HCT116 (cell line): Measurements from ENCODE around the gene SLC6A8. TPM values are rescaled to one million over a fixed set of nuclear protein-coding genes. Genes with fewer than 3 reads are reported as not detected.

Experiments used
- ATAC-seq: fragments of 200-7000 bp; cut with Tn5 transposase; 2 replicates; pipeline ENCODE4 v1.9.1; 2020; ENCODE audit warnings: mild to moderate bottlenecking, moderate library complexity
- BruUV-seq: library from RNA; stranded (reverse); fragments of 400-500 nt; replicated peaks from 2 replicates; lab custom pipeline; 2021; lab: Mats Ljungman, UMichigan
- CTCF ChIA-PET: fragments of 300-600 bp; sonication (Branson Sonifier 250); formaldehyde crosslinking; loops from one replicate; lab custom pipeline; 2021; ENCODE audit warnings: antibody characterized with exemption; lab: Charles Lee
- POLR2A ChIA-PET: fragments of 300-600, 350-600 bp; sonication (Branson Sonifier 250); formaldehyde crosslinking; loops from one replicate; lab custom pipeline; 2021; ENCODE audit warnings: antibody characterized with exemption; lab: Charles Lee
- RAD21 ChIA-PET, 2 experiments: fragments of 300-600 bp; sonication (Branson Sonifier 250); formaldehyde crosslinking; loops; one replicate each; lab custom pipeline; 2023; ENCODE audit warnings: low total read pairs in 2 of 2; ENCODE audit not compliant: uncharacterized antibody in 2 of 2, unreplicated experiment in 2 of 2, low non-redundant PET in 1 of 2; lab: Charles Lee
- DNase-seq: peaks from one replicate; pipeline ENCODE4 v3.0.0-alpha.2; 2010; ENCODE audit warnings: low read depth, low spot score
- H2AFZ ChIP-seq: fragments of 200-600 bp; shearing (Covaris generic), sonication (generic); 2 replicates; pipeline ENCODE4 v1.6.1; 2017; ENCODE audit warnings: low read depth, mixed run types, mixed read lengths, antibody characterized with exemption, low read length; ENCODE audit not compliant: poor library complexity, severe bottlenecking
- H3K27ac ChIP-seq: 2 replicates; pipeline ENCODE4 v1.5.1; 2012; ENCODE audit warnings: low read depth, low read length
- H3K27me3 ChIP-seq: fragments of 200-600 bp; sonication (generic); 2 replicates; pipeline ENCODE4 v1.6.1; 2016; ENCODE audit warnings: mixed run types, low read length, mixed read lengths; ENCODE audit not compliant: insufficient read depth
- H3K36me3 ChIP-seq, 2 experiments: fragments of 200-500 bp in 1 of 2; fragments of 200-600 bp in 1 of 2; sonication (Bioruptor generic) in 1 of 2; sonication (generic) in 1 of 2; 2 replicates each; pipeline versions ENCODE4 v1.5.1 to v1.6.1; 2014 to 2016; ENCODE audit warnings: low read length in 2 of 2, inconsistent platforms in 1 of 2, mixed read lengths in 1 of 2, mixed run types in 1 of 2; ENCODE audit not compliant: insufficient read depth in 2 of 2, control insufficient read depth in 1 of 2
- H3K4me1 ChIP-seq, 2 experiments: fragments of 200-600 bp in 1 of 2; sonication (generic) in 1 of 2; 2 replicates each; pipeline versions ENCODE4 v1.5.1 to v1.6.1; 2012 to 2017; ENCODE audit warnings: low read length in 2 of 2, inconsistent platforms in 1 of 2, mild to moderate bottlenecking in 1 of 2, mixed read lengths in 1 of 2, mixed run types in 1 of 2, moderate library complexity in 1 of 2; ENCODE audit not compliant: insufficient read depth in 2 of 2, control insufficient read depth in 1 of 2
- H3K4me2 ChIP-seq: fragments of 200-600 bp; sonication (generic); 2 replicates; pipeline ENCODE4 v1.6.1; 2017; ENCODE audit warnings: mixed run types, low read length, mixed read lengths
- H3K4me3 ChIP-seq, 2 experiments: fragments of 200-600 bp in 1 of 2; sonication (generic) in 1 of 2; replicated peaks in 1 of 2; 2 replicates each; pipeline ENCODE4 v1.5.1; 2011 to 2016; ENCODE audit warnings: low read length in 2 of 2, control low read depth in 1 of 2, low read depth in 1 of 2, mild to moderate bottlenecking in 1 of 2, mixed read lengths in 1 of 2, mixed run types in 1 of 2
- H3K79me2 ChIP-seq: fragments of 200-600 bp; sonication (generic); 2 replicates; pipeline ENCODE4 v1.6.1; 2017; ENCODE audit warnings: mild to moderate bottlenecking, mixed run types, low read length, moderate library complexity, mixed read lengths; ENCODE audit not compliant: insufficient read depth
- H3K9ac ChIP-seq: fragments of 200-600 bp; sonication (generic); 2 replicates; pipeline ENCODE4 v1.6.1; 2016; ENCODE audit warnings: low read length, mixed read lengths
- H3K9me2 ChIP-seq: fragments of 200-600 bp; sonication (generic), shearing (Covaris generic); 2 replicates; pipeline ENCODE4 v1.6.1; 2017; ENCODE audit warnings: mixed run types, mild to moderate bottlenecking, moderate library complexity; ENCODE audit not compliant: insufficient read depth
- H3K9me3 ChIP-seq, 2 experiments: fragments of 200-500 bp in 1 of 2; fragments of 200-600 bp in 1 of 2; sonication (Bioruptor generic) in 1 of 2; sonication (generic) in 1 of 2; 2 replicates each; pipeline ENCODE4 v1.6.1; 2014 to 2017; ENCODE audit warnings: low read length in 2 of 2, mixed read lengths in 2 of 2, inconsistent platforms in 1 of 2, low read depth in 1 of 2, mild to moderate bottlenecking in 1 of 2, mixed run types in 1 of 2, moderate library complexity in 1 of 2; ENCODE audit not compliant: control insufficient read depth in 1 of 2, insufficient read depth in 1 of 2
- H4K20me1 ChIP-seq: fragments of 200-600 bp; sonication (generic), shearing (Covaris generic); 2 replicates; pipeline ENCODE4 v1.6.1; 2017; ENCODE audit warnings: mixed run types, mild to moderate bottlenecking, moderate library complexity; ENCODE audit not compliant: insufficient read depth
- JUND ChIP-seq: IDR thresholded peaks from 2 replicates; pipeline ENCODE4 v1.6.1; 2012
- POLR2A ChIP-seq: IDR thresholded peaks from 2 replicates; pipeline ENCODE4 v1.7.0; 2011; ENCODE audit warnings: borderline replicate concordance; ENCODE audit not compliant: insufficient read depth, insufficient read length; ENCODE audit errors: extremely low read depth
- RAD21 ChIP-seq: IDR thresholded peaks from 2 replicates; pipeline ENCODE4 v1.6.1; 2012; ENCODE audit warnings: low read depth, mild to moderate bottlenecking
- YY1 ChIP-seq: IDR thresholded peaks from 2 replicates; pipeline ENCODE4 v1.6.1; 2011; ENCODE audit warnings: low read length, low read depth, moderate library complexity, mild to moderate bottlenecking; ENCODE audit not compliant: insufficient replicate concordance; ENCODE audit errors: extremely low read depth
- ZFX ChIP-seq: fragments of 450-650 bp; IDR thresholded peaks from 2 replicates; pipeline ENCODE4 v1.6.1; 2017
- intact Hi-C: fragments of 100-400 bp; cut with micrococcal nuclease; formaldehyde crosslinking; loops from 2 replicates; pipeline ENCODE4 v1.10.0; 2022
- total RNA-seq: library from RNA; stranded (reverse); gene quantifications from one replicate; pipeline ENCODE4 v1.2.1, GENCODE V29; 2021; ENCODE audit not compliant: unreplicated experiment
- TF ChIP-seq, protein P1 (sequence below), 3 experiments: fragments of 200-600 bp in 1 of 3; sonication (generic) in 1 of 3; IDR thresholded peaks in 2 of 3; conservative IDR thresholded peaks in 1 of 3; 2 replicates each; pipeline ENCODE4 v1.5.1; 2012 to 2017; ENCODE audit warnings: low read depth in 2 of 3, low read length in 2 of 3, antibody characterized with exemption in 1 of 3, borderline replicate concordance in 1 of 3, control low read depth in 1 of 3, mild to moderate bottlenecking in 1 of 3, mixed read lengths in 1 of 3, mixed run types in 1 of 3, moderate library complexity in 1 of 3; ENCODE audit not compliant: insufficient read depth in 1 of 3

Gene SLC6A8
- total RNA-seq, 1 experiment from 2014 or later = 101 TPM

DNA sequence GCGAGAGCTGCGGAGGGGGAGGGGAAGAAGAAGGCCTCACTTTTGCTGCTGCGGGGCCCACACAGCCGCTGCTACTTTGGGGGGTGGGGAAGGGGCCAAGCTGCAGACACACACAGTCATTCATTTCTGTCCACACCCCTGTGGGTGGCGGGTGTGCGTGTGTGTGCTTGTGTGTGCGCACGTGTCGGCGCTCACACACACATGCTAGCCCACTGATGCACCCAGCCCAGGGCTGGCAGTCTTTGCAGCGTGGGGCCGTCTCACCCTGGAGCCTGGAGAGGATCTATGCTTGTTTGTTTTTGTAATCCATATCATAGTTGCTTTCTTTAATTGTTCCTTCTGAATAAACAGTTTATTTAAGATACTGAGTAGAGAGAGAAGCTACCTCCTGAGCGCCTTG, 36.8 kb upstream of the SLC6A8 start:
- Histone ChIP-seq H2AFZ (no peak overlapping the region), H3K36me3 (no peaks in the 10 kb centered on the region), H3K9me3 (no peaks in the 10 kb centered on the region), H3K9me2 (no peaks in the 10 kb centered on the region), H3K4me3 (no peak overlapping the region), H3K79me2 (no peaks in the 10 kb centered on the region), H3K4me2 (no peak overlapping the region)
- ChIA-PET CTCF (interaction anchor here (1.4 kb wide), 1 partner anchor 10 kb away, joined by 3 read pairs; no protein-coding TSS in a partner anchor), RAD21 (no interaction called here)
- no peak for ATAC-seq
- no TSS peak for BruUV-seq
- intact Hi-C loops = no loop called here
- TF ChIP-seq YY1 (no peak), ZFX (no peak), POLR2A (no peak), RAD21 (no peak)
- TF ChIP-seq, all 23 proteins: peak for 0
- Histone ChIP-seq H3K9ac (no peak overlapping the region), H3K4me1 (peaks cover 0 to 14% of the 10 kb centered on the region in 2 experiments; a peak in 2 of 4 replicates), H4K20me1 (no peaks in the 10 kb centered on the region), H3K27ac (no peak overlapping the region), H3K27me3 (no peaks in the 10 kb centered on the region)
- no peak for DNase-seq
- POLR2A ChIA-PET = no interaction called here

DNA sequence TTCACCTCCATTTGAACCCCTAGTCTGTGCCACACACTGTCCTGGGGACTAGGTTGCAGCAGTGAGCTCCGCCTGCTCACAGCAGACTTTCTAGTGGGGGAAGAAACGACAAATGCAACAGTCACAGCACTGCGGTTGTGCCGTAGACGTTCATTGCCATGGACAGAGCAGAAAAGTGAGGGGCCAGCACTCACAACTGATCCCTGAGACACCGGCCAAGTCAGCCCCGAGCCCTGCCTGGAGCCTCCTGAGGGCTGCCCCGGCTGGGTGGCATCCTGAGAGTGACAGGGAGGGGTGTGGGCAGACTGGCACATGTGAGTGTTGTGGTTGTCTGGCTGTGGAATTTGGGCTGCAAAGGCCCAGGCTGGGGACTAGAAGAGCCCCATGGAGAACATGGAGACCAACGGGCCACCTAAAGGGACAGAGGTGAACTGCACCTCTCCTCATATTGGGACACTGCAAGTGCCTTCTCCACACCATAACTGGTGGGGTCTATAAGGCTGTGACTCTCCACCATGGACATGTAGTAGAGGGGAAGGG, 36.1 kb upstream of the SLC6A8 start:
- peak; percentile 76 for ATAC-seq
- POLR2A ChIA-PET = no interaction called here
- H3K4me1 ChIP-seq = peaks cover 0 to 7% of the 10 kb centered on the region in 2 experiments; a peak in 2 of 4 replicates
- no peak overlapping the region for H3K27ac ChIP-seq
- H3K79me2 ChIP-seq = no peaks in the 10 kb centered on the region
- no TSS peak for BruUV-seq
- intact Hi-C loops = no loop called here
- H3K36me3 ChIP-seq = no peaks in the 10 kb centered on the region
- no peaks in the 10 kb centered on the region for H4K20me1 ChIP-seq
- H3K9me3 ChIP-seq = no peaks in the 10 kb centered on the region
- H3K4me2 ChIP-seq = no peak overlapping the region
- TF ChIP-seq JUND = no peak
- TF ChIP-seq, protein P1, sequence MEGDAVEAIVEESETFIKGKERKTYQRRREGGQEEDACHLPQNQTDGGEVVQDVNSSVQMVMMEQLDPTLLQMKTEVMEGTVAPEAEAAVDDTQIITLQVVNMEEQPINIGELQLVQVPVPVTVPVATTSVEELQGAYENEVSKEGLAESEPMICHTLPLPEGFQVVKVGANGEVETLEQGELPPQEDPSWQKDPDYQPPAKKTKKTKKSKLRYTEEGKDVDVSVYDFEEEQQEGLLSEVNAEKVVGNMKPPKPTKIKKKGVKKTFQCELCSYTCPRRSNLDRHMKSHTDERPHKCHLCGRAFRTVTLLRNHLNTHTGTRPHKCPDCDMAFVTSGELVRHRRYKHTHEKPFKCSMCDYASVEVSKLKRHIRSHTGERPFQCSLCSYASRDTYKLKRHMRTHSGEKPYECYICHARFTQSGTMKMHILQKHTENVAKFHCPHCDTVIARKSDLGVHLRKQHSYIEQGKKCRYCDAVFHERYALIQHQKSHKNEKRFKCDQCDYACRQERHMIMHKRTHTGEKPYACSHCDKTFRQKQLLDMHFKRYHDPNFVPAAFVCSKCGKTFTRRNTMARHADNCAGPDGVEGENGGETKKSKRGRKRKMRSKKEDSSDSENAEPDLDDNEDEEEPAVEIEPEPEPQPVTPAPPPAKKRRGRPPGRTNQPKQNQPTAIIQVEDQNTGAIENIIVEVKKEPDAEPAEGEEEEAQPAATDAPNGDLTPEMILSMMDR (IDR thresholded peaks at IDR 0.05 in 2 of 3, conservative IDR thresholded peaks at IDR 0.05 in 1 of 3; ENCODE audit: borderline replicate concordance in 1 of 3, insufficient read depth in 1 of 3, low read depth in 2 of 3, low read length in 2 of 3) = peak in 2 of 3 experiments; percentile 39 to 45; a peak in 4 of 6 replicates
- no peak overlapping the region for H3K9ac ChIP-seq
- RAD21 ChIA-PET = no interaction called here
- H3K27me3 ChIP-seq = no peaks in the 10 kb centered on the region
- CTCF ChIA-PET = no interaction called here
- no peaks in the 10 kb centered on the region for H3K9me2 ChIP-seq
- DNase-seq = no peak
- H3K4me3 ChIP-seq = no peak overlapping the region
- no peak overlapping the region for H2AFZ ChIP-seq
